A549 (cell line): ENCODE results near the gene TRABD. TPM values are rescaled to one million over a fixed set of nuclear protein-coding genes. Genes with fewer than 3 reads are reported as not detected.
A peak's percentile ranks its signal among the peaks of the same experiment; 100 is the strongest.

Source experiments
- ATAC-seq, 2 experiments: fragments of 200-7000 bp in 1 of 2; fragments of >200 bp in 1 of 2; cut with Nextera tagmentation in 1 of 2; cut with Tn5 transposase in 1 of 2; 3 replicates each; pipeline versions ENCODE4 v1.8.0 to v1.9.1; 2018 to 2020; ENCODE audit warnings: mild to moderate bottlenecking in 1 of 2, moderate library complexity in 1 of 2
- CTCF ChIA-PET: fragments of 300-600 bp; sonication (Branson Sonifier 250); formaldehyde crosslinking; extraction: SDS; loops from one replicate; lab custom pipeline; 2021; ENCODE audit warnings: antibody characterized with exemption, inconsistent platforms; lab: Yijun Ruan, JAX
- POLR2A ChIA-PET: fragments of 350-600 bp; formaldehyde crosslinking; extraction: SDS; loops from one replicate; lab custom pipeline; 2021; ENCODE audit warnings: antibody characterized with exemption, inconsistent platforms; lab: Yijun Ruan, JAX
- DNase-seq, 2 experiments: peaks; one replicate each; pipeline versions ENCODE4 v3.0.0 to v3.0.0-alpha.2; 2011 to 2016; ENCODE audit warnings: low read depth in 1 of 2, low spot score in 1 of 2
- FAIRE-seq: peaks from 2 replicates; lab custom pipeline; 2011; peaks lifted over from hg19 to GRCh38; lab: Jason Lieb, UNC
- H3K27ac ChIP-seq, 2 experiments: fragments of >200 bp; sonication (Bioruptor Twin); formaldehyde crosslinking; 3 replicates each; pipeline ENCODE4 v1.5.1; 2016 to 2017
- H3K4me1 ChIP-seq: fragments of >200 bp; sonication (Bioruptor Twin); formaldehyde crosslinking; 3 replicates; pipeline ENCODE4 v1.6.1; 2016
- H3K4me2 ChIP-seq: fragments of >200 bp; sonication (Bioruptor Twin); formaldehyde crosslinking; 3 replicates; pipeline ENCODE4 v1.6.1; 2016
- H3K4me3 ChIP-seq: fragments of >200 bp; sonication (Bioruptor Twin); formaldehyde crosslinking; 3 replicates; pipeline ENCODE4 v1.5.1; 2016
- H3K9me3 ChIP-seq: fragments of >200 bp; sonication (Bioruptor Twin); formaldehyde crosslinking; 3 replicates; pipeline ENCODE4 v1.6.1; 2016
- BCL3 ChIP-seq: fragments of >200 bp; sonication (Bioruptor Twin); formaldehyde crosslinking; IDR thresholded peaks from 3 replicates; pipeline ENCODE4 v1.6.1; 2016
- CHD2 ChIP-seq: fragments of 150-350 bp; IDR thresholded peaks from 2 replicates; pipeline ENCODE4 v1.6.1; 2014; ENCODE audit warnings: low read length; ENCODE audit not compliant: partially characterized antibody
- CTCF ChIP-seq: fragments of >200 bp; sonication (Bioruptor Twin); formaldehyde crosslinking; IDR thresholded peaks from 3 replicates; pipeline ENCODE4 v1.5.1; 2016
- EHMT2 ChIP-seq: fragments of 200-600 bp; sonication (generic); IDR thresholded peaks from 2 replicates; pipeline ENCODE4 v1.6.1; 2016; ENCODE audit warnings: antibody characterized with exemption, low read depth, mild to moderate bottlenecking, moderate library complexity
- EP300 ChIP-seq, 2 experiments: fragments of >200 bp; sonication (Bioruptor Twin); formaldehyde crosslinking; IDR thresholded peaks; 2 replicates in 1 of 2; 3 replicates in 1 of 2; pipeline ENCODE4 v1.6.1; 2016 to 2017
- FOSL2 ChIP-seq, 2 experiments: fragments of 450-650 bp in 1 of 2; fragments of >200 bp in 1 of 2; sonication (Bioruptor Twin) in 1 of 2; formaldehyde crosslinking; IDR thresholded peaks; 2 replicates each; pipeline versions ENCODE4 v1.5.0 to v1.6.1; 2016 to 2020; ENCODE audit warnings: mild to moderate bottlenecking in 1 of 2, moderate library complexity in 1 of 2
- FOXS1 ChIP-seq: fragments of 250-450 bp; sonication (Bioruptor Pico); IDR thresholded peaks from 2 replicates; pipeline ENCODE4 v1.5.0; 2020; ENCODE audit warnings: mild to moderate bottlenecking, moderate library complexity
- HDAC2 ChIP-seq: fragments of 200-600 bp; sonication (generic); IDR thresholded peaks from 2 replicates; pipeline ENCODE4 v1.6.1; 2016
- HOXB13 ChIP-seq: fragments of 250-450 bp; sonication (Bioruptor Pico); IDR thresholded peaks from 2 replicates; pipeline ENCODE4 v1.5.0; 2020; ENCODE audit warnings: low read depth, mild to moderate bottlenecking, moderate library complexity
- HOXB5 ChIP-seq: fragments of 250-450 bp; sonication (Bioruptor Pico); IDR thresholded peaks from 2 replicates; pipeline ENCODE4 v1.5.0; 2020; ENCODE audit warnings: mild to moderate bottlenecking, moderate library complexity
- JUNB ChIP-seq: fragments of >200 bp; sonication (Bioruptor Twin); formaldehyde crosslinking; IDR thresholded peaks from 2 replicates; pipeline ENCODE4 v1.6.1; 2016
- KDM5A ChIP-seq: fragments of 200-600 bp; sonication (generic); IDR thresholded peaks from 2 replicates; pipeline ENCODE4 v1.6.1; 2016; ENCODE audit warnings: antibody characterized with exemption, mild to moderate bottlenecking
- NFE2L2 ChIP-seq: fragments of 150-350 bp; conservative IDR thresholded peaks from 2 replicates; pipeline ENCODE4 v1.6.1; 2014; ENCODE audit warnings: low read length
- NR3C1 ChIP-seq: fragments of >200 bp; sonication (Bioruptor Twin); formaldehyde crosslinking; IDR thresholded peaks from 3 replicates; pipeline ENCODE4 v1.6.1; 2017
- POLR2A ChIP-seq: IDR thresholded peaks from 2 replicates; pipeline ENCODE4 v1.6.1; 2012; ENCODE audit warnings: mild to moderate bottlenecking, low read length
- RAD21 ChIP-seq, 2 experiments: fragments of >200 bp in 1 of 2; sonication (Bioruptor Twin) in 1 of 2; formaldehyde crosslinking in 1 of 2; IDR thresholded peaks in 1 of 2; conservative IDR thresholded peaks in 1 of 2; 2 replicates in 1 of 2; 3 replicates in 1 of 2; pipeline ENCODE4 v1.6.1; 2012 to 2018; ENCODE audit warnings: inconsistent platforms in 1 of 2
- ZC3H11A ChIP-seq: fragments of 450-650 bp; IDR thresholded peaks from 2 replicates; pipeline ENCODE4 v1.6.1; 2014; ENCODE audit warnings: antibody characterized with exemption, mild to moderate bottlenecking
- ZNF302 ChIP-seq: fragments of 250-450 bp; sonication (Bioruptor Pico); IDR thresholded peaks from 2 replicates; pipeline ENCODE4 v1.9.0; 2021; ENCODE audit warnings: inconsistent platforms, mild to moderate bottlenecking, moderate library complexity
- WGBS: methylation state at CpG from one replicate; pipeline ENCODE4 v1.1.6; 2017; ENCODE audit errors: missing lambda C conversion rate; 5-methylcytosine and 5-hydroxymethylcytosine counted together
- polyA plus RNA-seq, 4 experiments: library from polyadenylated mRNA; depleted of rRNA in 3 of 4; stranded (reverse); fragments of >200 nt; fragmentation: RNase III in 1 of 4; extraction: RNeasy Plus Mini Kit Qiagen cat#74134 plus additional on column Dnase treatment in 1 of 4; gene quantifications; 2 replicates in 3 of 4; 3 replicates in 1 of 4; pipeline ENCODE4 v1.2.3, GENCODE V29; 2011 to 2017
- TF ChIP-seq, protein P1 (sequence below): fragments of 200-600 bp; sonication (generic); IDR thresholded peaks from 2 replicates; pipeline ENCODE4 v1.6.1; 2016; ENCODE audit warnings: antibody characterized with exemption, mild to moderate bottlenecking, moderate library complexity

TRABD gene
- polyA plus RNA-seq, 2 of the 4 experiments (the other 2 are of a cell fraction): 14.8 to 30.4 TPM

- Histone ChIP-seq H3K9me3 (no peaks in the 10 kb centered on the region), H3K27ac (no peak overlapping the region), H3K4me1 (no peaks in the 10 kb centered on the region), H3K4me2 (no peak overlapping the region), H3K4me3 (no peak overlapping the region)
- TF ChIP-seq CHD2 (no peak), FOSL2 (IDR thresholded peaks at IDR 0.05) (no peak), FOSL2 (CRISPR knock-in tag; IDR thresholded peaks at IDR 0.05) (no peak), HOXB5 (CRISPR knock-in tag) (no peak), KDM5A (no peak), EHMT2 (no peak), POLR2A (no peak), HDAC2 (no peak), FOXS1 (no peak), NFE2L2 (no peak), ZC3H11A (no peak), NR3C1 (no peak), ZNF302 (CRISPR knock-in tag) (no peak), HOXB13 (no peak), RAD21 (conservative IDR thresholded peaks at IDR 0.05 in 1 of 2, IDR thresholded peaks at IDR 0.05 in 1 of 2) (no peak), JUNB (no peak), BCL3 (no peak), EP300 (IDR thresholded peaks at IDR 0.05) (no peak), CTCF (no peak)
- TF ChIP-seq, protein P1, sequence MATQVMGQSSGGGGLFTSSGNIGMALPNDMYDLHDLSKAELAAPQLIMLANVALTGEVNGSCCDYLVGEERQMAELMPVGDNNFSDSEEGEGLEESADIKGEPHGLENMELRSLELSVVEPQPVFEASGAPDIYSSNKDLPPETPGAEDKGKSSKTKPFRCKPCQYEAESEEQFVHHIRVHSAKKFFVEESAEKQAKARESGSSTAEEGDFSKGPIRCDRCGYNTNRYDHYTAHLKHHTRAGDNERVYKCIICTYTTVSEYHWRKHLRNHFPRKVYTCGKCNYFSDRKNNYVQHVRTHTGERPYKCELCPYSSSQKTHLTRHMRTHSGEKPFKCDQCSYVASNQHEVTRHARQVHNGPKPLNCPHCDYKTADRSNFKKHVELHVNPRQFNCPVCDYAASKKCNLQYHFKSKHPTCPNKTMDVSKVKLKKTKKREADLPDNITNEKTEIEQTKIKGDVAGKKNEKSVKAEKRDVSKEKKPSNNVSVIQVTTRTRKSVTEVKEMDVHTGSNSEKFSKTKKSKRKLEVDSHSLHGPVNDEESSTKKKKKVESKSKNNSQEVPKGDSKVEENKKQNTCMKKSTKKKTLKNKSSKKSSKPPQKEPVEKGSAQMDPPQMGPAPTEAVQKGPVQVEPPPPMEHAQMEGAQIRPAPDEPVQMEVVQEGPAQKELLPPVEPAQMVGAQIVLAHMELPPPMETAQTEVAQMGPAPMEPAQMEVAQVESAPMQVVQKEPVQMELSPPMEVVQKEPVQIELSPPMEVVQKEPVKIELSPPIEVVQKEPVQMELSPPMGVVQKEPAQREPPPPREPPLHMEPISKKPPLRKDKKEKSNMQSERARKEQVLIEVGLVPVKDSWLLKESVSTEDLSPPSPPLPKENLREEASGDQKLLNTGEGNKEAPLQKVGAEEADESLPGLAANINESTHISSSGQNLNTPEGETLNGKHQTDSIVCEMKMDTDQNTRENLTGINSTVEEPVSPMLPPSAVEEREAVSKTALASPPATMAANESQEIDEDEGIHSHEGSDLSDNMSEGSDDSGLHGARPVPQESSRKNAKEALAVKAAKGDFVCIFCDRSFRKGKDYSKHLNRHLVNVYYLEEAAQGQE: no peak
- ATAC-seq (peak in 1 of 2 experiments; percentile 53; a peak in 4 of 6 replicates), DNase-seq (peak in 1 of 2 experiments; percentile 42), FAIRE-seq (no peak)
- WGBS: 89% methylated on average over 28 of the region's 42 CpGs
- ChIA-PET POLR2A (no interaction called here), CTCF (interaction anchor here (0.9 to 1.1 kb wide), 3 partner anchors 70 to 289 kb away, joined by 3 to 4 read pairs (median 3); no protein-coding TSS in a partner anchor)
Observed at GRCh38 chr22:50218996-50219727, 33.4 kb downstream of the TRABD start.
